LHCN-M2 (cell line): ENCODE measurements around the gene PCBP3. TPM values are rescaled to one million over a fixed set of nuclear protein-coding genes. Genes with fewer than 3 reads are reported as not detected.
"Not testable (repeated sequence)": the region's sequence is repeated elsewhere in the genome, so short reads cannot be mapped to it uniquely, and the experiment has no call there.

ENCODE experiments used
- DNase-seq: peaks from one replicate; pipeline ENCODE4 v3.0.0-alpha.2; 2012; ENCODE audit warnings: low read depth
- total RNA-seq: library from RNA; depleted of rRNA; stranded (reverse); fragments of >200 nt; gene quantifications from 2 replicates; pipeline ENCODE4 v1.2.3, GENCODE V29; 2014

The PCBP3 gene
- total RNA-seq, 1 experiment from 2014 or later, result 3.8 TPM

DNA sequence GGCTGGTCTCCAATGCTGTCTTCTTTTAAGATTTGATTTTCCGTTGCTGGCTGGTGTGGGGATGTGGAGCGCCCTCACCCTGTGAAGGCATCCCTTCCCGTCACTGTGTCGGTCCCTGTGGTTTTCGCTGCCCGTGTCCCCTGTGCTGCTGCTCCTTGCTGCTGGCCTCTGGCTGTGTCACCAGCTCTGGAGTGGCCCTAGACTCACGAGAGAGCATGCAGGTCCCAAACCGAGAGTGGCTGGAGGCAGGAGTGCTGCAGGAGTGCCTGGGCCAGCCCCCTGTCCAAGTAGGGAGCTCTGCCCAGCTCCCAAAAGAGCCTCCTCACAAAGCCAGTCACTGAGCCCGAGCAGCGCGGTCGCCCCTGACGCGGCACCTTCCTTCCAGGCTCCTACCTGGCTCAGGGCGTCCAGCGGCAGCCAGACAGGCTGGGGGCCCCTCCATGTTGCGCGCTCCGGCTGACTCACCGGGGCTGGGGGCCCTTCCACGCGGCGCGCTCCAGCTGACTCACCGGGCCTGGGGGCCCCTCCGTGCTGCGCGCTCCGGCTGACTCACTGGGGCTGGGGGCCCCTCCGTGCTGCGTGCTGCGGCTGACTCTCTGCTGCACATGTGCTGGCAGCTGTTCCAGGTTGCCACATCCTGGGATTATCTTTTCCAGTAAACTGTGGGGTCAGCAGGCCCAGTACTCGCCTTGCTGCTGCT lies 231.3 kb downstream of the PCBP3 start:
- DNase-seq, result peak; percentile 99

DNA sequence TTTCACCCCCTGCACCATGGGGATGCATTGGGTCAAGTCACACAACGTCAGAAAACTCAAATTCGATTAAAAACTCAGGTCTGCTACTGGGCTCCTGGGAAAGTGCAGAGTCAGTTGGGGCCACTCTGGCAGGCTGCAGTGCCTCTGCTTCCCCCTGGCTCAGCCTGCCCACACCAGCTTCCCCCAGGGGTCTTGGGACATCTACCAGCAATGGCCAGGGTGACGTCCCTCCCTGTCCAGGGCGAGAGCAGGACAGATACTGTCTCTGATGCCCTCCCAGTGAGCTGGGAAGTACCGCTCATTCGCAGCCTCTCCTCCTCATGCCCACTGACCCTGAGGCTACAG lies 231.9 kb downstream of the PCBP3 start:
- DNase-seq, result no peak

DNA sequence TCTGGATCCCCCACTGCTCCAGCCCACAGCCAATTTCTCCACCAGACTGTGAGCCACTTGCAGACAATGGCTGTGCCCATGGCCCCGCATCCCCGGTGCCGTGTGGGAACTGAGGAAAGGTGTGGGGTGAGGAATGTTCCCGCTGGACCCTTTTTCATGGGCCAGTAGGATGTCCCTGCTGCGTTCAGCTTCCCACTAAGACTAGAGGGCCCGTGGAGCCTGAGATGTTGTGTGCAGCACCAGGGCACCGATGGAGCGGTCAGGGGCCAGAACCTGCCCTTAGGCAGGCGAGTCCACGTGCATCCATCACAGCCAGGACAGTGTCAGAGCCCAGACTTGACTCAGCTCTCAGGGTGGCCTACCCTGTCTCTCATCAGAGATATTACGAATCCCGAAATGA lies 232.4 kb downstream of the PCBP3 start:
- no peak for DNase-seq

DNA sequence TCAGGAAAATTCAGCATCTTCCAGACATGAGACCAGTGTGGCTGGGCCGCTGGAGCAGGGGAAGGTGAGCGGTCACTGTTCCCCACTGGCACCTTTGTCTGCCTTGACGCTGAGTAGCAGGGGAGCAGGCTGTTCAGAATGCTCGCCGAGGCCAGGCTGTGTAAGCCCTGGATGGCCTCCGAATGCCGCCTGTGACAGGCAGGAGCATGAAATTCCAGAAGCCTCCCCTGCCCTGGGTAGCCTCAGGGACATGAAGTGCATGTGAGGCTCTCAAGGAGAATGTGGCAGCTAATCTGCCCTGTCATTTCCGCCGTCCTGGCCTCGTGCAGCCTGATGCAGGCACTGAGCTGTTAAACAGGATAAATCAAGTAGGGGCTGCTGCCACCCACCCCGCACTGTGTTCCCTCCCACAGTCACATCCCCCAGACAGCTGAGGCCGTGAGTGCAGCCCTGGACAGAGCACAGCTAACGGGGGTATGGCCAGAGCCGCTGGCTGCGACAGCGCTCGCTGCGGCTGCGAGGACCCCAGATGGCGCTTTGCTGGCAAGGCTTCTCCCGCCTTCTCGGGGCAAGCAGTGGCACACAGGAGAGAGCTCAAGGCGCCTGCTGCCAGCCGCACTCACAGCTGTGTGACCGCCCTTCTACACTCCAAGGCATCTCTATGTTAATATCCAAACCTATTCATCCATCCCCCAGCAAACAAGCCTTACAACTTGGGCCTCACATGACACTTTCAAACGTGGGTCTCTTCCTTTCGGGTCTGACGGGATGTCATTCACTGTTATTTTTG lies 233.1 kb downstream of the PCBP3 start:
- DNase-seq, result no peak

DNA sequence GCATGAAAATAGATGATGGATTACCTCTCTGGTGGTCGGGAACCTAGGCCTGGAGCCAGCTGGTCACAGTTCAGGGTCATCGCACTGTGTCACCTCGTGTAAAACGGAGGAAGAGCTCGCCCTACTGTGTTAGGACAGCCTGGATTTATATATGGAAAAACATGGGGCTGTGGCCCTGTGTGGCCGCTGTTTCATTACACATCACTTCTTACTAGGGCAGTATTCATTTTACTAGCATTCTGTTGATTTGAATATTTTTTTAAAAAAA lies 233.6 kb downstream of the PCBP3 start:
- no peak for DNase-seq

DNA sequence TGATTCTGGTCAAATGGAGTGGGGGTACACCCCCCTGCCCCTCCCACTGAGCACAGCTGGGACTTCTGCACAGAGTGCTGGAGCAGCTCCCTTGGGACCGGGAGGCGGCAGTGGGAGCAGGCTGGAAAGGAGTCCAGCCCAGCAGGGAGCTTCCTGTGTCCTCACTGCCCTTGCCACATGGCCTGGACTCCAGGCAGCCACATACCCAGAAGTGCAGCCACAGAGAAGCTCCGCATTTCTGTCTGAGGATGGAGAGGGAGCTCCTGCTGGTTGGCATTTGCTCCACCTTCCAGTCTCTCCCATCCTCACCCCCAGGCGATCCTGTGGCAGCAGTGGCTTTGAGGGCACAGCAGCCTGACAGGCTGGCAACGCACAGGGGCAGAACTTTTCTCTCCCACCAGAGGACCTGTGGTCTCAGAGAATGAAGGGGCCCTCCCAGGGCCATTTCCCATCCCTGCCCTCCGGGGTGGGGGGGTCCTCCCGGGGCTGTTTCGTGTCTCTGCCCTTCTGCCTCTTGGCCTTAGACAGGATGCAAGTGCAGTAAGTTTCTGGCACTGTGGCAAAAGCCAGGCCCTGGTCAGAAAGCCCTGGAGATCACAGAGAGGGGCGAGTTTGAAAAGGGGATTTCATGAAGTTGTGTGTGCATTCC lies 234.4 kb downstream of the PCBP3 start:
- peak; percentile 73 for DNase-seq

DNA sequence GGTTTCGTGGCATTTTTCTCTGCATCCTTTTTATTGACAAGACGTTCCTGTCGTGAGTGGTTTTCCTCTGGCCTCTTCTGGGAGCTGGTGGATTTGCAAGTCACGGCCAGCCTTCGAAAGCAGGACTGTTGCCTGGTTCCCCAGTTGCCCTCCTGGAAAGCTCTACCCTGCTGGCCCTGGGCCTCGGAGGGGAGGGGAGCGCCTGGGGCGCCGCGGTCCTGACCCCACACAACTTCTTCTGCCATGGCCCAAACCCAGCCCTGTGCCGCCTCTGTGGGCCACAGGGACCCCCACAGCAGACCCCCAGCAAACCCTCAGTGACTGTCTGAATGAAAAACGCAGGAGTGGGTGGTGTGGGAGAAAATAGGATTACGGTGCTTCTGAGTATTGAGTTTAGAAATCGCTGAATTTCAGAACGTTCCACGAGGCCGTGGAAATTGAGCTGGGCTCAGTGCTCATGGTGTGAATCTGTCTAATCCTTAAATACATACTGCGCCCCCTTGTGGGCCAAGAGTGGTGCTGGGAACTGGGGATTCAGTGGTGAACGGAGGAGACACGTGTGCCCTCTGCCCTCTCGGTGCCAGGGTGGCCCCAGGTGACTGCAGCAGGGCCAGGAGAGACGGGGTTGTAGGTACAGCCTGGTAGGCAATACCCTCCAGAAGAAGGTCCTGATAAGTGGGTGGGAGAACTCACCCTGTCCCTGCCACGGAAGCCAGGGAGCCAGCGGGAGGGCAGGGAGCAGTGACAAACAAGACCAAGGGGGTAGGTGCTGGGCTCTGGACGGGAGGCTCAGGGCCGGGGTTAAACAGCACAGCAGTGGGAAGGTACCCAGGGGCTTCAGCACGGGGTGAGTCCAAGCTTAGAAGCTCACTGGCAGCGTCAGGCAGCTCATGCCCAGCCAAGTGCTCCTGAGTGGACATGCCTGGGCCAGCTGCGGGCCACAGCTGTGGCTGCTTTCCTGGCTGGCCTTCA lies 236.9 kb downstream of the PCBP3 start:
- DNase-seq, result peak; percentile 88

DNA sequence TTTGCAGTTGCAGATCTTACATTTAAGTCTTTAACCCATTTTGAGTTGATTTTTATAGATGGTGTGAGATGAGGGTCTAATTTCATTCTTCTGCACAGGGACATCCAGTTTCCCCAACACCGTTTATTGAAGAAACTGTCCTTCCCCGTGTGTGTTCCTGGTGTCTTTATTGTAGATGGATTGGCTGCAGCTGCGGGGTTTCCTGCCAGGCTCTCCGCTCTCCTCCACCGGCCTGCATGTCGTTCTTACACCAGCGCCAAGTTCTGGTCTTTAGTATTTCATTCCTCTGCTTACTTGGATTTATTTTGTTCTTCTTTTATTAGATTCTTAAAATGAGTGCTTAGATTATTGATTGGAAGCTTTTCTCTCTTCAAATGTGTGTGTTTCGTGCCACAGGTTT lies 239.1 kb downstream of the PCBP3 start:
- no peak for DNase-seq

DNA sequence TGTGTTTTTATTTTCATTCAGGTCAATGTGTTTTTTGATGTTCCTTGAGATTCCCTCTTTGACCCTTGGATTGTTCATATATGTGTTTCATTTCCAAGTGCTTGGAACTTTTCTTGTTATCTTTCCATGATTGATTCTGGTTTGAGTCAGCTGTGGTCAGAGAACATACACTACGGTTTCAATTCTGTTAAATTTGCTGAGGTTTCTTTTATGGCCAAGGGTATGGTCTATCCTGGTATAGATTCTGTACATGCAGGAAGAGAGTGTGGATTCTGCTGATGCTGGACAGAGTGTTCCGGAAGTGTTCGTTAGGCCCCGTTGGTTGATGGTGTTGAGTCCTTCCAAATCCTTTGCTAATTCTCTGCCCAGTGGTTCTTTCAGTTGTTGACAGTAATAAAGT lies 239.6 kb downstream of the PCBP3 start:
- DNase-seq, result no peak

DNA sequence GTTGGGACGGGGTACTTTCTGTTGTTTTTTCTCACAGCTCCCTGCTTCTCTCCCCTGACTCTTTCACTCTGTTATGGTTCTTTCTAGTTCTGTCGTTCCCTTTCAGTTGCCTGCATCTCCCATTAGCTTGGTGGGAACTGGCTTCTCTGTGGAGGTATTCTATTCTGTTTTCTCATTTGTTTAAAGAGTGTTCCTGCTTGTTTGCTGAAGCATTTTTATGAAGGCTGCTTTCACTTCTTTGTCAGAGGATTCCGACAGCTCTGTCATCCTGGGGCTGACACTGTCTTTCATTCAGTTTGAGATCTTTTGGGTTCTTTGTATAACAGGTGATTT lies 242.0 kb downstream of the PCBP3 start:
- no peak for DNase-seq

DNA sequence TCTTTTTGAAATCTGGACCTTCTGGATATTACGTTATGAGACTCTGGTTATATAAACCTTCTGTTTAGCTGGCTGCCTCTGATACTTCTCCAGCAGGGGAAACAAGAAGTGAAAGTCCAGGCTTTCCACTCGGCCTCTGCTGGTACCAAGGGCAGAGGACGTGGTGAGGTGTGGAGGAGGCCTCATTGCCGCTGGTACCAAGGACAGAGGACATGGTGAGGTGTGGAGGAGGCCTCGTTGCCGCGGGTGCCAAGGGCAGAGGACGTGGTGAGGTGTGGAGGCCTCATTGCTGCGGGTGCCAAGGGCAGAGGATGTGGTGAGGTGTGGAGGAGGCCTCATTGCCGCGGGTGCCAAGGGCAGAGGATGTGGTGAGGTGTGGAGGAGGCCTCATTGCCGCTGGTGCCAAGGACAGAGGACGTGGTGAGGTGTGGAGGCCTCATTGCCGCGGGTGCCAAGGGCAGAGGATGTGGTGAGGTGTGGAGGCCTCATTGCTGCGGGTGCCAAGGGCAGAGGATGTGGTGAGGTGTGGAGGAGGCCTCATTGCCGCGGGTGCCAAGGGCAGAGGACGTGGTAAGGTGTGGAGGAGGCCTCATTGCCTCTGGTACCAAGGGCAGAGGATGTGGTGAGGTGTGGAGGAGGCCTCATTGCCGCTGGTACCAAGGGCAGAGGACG lies 242.5 kb downstream of the PCBP3 start:
- DNase-seq, result not testable (repeated sequence)

DNA sequence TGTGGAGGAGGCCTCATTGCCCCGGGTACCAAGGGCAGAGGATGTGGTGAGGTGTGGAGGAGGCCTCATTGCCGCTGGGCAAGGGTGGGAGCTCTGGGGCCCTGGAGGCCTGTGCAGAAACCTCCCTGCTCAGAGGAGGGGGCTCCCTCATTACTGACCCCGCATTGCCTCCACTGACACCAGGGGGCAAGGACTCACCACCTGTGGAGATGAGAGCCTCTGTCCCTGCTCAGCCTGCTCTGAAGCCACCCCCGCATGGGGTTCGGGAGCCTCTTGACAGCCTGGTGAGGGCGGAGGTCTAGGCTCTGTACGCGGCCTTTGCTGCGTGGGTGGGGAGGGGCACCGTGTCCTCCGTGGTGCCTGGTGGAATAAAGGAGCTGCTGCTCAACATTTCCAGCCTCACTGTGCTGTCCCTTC lies 243.1 kb downstream of the PCBP3 start:
- no peak for DNase-seq

DNA sequence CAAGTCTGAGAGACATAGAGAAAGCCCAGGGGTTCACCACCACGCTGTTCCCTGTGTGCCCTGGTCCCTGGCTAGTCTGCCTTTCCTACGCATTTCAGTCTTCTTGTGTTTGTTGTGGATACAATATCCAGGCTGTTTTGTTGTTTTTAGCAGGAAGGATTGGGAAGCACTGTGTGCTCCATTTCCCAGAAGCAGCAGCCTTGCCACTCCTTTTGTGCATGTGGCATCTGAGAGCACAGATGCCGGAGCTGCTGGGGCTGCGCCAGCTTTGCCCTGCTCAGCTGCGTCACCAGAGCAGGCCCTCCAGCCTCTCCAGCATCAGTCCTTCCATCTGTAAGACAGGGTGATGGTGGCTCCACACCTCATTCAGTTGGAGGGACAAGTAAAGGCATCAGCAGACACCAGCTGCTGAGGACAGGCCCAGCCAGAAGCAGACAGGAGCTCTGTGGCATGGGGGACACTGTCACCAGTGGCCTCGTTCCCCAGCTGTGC lies 243.6 kb downstream of the PCBP3 start:
- DNase-seq, result peak; percentile 84

DNA sequence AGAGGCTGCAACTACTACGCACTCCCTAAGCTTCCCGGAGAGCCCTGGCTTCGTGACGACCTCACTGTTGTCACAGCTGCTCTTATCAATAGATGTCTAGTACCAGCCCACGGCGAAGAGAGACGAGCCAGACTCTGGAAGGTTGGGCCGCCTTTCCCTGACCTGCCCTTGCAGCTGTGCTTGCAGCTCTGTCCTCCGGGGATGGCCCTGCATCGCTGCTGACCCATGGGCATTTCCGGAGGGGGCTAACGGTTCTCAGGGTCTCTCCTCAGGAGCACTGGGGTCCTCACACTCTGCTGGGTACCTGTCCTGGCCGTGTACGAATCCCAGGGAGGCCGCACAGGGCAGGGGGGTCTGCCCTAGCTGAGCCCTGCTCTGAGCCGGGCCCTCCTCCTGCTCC lies 244.3 kb downstream of the PCBP3 start:
- DNase-seq, result peak; percentile 84

DNA sequence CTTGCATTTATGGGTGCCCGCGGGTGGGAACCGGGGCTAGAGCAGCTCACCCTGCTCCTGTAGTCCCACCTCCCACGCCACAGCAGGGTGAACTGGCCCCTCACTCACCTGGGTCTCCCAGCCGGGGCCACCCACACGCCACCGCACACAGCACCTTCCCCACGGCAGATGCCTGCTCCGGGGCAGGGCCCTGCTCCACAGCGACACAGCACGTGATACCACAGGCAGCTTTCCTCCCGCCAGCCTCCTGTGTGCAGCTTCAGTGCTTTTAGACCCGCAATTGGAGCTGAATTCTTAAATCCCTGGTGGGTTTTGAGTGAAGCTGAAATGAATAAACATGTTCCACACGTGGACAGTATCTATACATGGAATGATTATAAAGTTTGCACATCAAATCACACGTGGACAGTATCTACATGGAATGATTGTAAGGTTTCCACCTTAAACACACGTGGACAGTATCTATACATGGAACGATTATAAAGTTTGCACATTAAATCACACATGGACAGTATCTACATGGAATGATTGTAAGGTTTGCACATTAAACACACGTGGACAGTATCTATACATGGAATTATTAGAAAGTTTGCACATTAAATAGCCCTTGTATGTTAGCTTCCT lies 245.0 kb downstream of the PCBP3 start:
- no peak for DNase-seq

DNA sequence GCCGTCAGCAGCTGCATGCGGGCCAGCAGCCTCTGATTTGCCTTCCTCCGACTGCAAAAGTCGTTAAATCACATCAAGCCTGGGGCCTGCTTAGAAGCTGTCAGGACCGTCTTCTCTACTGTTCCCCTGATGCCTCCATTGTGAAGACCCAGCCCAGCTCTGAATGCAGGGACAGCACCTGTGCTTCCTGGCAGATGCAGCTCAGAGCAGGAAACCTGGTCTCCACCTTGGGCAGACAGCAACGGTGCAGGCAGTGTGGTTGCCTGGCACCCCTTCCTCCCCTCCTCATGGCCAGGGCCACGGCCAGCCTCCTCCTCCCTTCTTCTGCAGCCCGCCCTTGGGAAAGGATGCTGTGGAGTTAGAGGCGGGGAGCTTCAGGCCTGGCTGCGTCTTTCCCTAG lies 245.7 kb downstream of the PCBP3 start:
- no peak for DNase-seq

DNA sequence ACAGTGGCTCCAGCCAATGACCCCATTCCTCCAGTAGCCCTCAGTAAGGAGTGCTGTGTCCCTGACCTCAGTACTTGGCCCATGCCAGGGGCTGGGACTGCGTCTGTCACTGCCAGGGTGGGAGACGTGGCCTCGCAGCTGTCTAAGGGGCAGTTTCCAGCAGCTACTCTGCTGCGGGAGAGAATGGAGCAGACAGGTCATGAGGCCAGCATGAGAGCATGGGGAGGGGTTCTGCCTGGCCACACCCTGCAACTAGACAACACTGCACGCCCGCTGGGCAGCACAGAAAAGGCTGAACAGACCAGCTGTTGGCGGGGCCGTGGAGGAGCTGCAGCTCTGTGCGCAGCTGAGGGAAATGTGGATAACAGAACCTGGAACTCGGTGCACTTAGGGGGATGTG lies 246.4 kb downstream of the PCBP3 start:
- DNase-seq, result peak; percentile 79

DNA sequence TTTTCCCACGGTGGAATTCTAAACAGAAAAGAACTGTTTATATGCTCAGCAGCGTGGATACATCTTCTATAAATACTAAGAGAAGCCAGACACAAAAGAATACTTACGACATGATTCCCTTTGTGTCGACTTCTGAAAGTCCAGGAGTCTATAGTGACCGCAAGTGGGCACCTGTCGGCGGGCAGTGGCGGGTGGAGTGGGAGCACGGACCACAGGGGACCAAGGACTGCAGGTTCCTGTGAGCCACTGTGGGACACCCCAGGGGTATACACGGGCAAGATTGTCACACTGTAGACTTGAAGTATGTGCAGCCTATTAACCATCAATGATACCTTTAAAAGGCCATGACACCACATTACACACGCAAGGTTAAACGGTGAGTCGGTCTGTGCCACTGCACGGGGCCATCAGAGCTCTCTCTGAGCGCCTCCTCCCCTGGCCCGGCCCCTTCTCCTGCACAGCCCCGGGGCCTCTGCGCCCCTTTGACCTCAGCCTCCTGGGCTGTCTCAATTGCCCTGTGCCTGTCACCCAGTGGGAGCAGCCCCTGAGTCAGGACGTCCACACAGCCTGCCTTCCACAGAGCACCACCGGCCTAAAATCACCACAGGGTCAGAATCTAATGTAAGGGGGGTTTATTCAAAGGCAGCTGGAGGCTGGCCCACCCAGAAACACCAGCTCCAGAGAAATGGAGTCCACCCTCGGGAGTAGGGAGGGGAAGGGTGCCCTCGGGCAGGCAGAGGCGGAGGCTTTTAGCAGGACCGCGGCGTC lies 248.0 kb downstream of the PCBP3 start:
- DNase-seq, result no peak

DNA sequence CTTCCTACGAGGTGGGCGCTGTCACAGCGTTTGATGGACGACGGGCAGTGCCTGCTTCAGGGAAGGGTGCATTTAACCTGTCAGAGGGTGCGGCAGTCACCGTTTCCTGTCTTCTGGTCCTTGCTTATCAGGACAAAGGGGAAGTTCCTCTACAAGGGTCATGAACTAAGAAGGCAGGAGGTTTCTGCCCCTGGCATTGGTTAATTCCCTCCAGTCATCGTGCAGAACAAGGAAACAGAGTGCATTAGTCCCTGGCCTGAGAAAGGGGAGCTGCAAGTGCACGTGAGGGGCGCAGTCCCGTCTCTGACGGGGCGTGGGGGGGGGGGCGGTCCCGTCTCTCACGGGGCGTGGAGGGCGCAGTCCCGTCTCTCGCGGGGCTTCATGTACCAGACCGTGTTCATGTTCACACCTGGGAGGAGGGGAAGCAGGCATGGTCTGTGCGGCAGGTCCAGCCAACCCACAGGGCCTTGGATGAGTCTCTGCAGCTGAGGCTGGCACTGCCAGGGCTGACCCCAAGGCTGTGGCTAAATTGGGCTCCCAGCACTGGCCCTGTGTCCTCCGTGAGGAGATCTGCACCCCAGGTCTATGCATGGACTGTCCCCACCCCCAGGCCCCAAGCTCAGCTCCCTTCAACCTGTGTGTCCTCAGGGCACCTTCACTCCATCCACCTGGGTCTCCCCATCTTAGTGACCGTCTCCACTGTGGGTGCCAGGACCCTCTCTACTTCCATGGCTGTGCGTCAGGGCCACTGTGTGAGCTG lies 248.8 kb downstream of the PCBP3 start:
- no peak for DNase-seq
